Trophoblast cell (in vitro differentiated cells and primary cell): ENCODE data around the gene SRPX2.

Source experiments
- DNase-seq, 2 donors: peaks; one replicate each; pipeline ENCODE4 v3.0.0-alpha.2; 2016
- H2AFZ ChIP-seq: 2 replicates; pipeline ENCODE4 v1.6.1; 2013; ENCODE audit warnings: low read length, moderate library complexity, mild to moderate bottlenecking; ENCODE audit not compliant: insufficient read depth, poor library complexity
- H2AK5ac ChIP-seq: 2 replicates; pipeline ENCODE4 v1.6.1; 2013; ENCODE audit warnings: mild to moderate bottlenecking, low read length
- H2BK120ac ChIP-seq: 2 replicates; pipeline ENCODE4 v1.6.1; 2013; ENCODE audit warnings: low read length, mild to moderate bottlenecking, moderate library complexity; ENCODE audit not compliant: insufficient read depth, poor library complexity
- H2BK12ac ChIP-seq: 2 replicates; pipeline ENCODE4 v1.6.1; 2013; ENCODE audit warnings: mild to moderate bottlenecking, low read length, moderate library complexity
- H2BK5ac ChIP-seq: 2 replicates; pipeline ENCODE4 v1.6.1; 2013; ENCODE audit warnings: low read length, low read depth, moderate library complexity, mild to moderate bottlenecking; ENCODE audit not compliant: poor library complexity
- H3K14ac ChIP-seq: 2 replicates; pipeline ENCODE4 v1.6.1; 2013; ENCODE audit warnings: mild to moderate bottlenecking, low read length
- H3K18ac ChIP-seq: 2 replicates; pipeline ENCODE4 v1.6.1; 2013; ENCODE audit warnings: mild to moderate bottlenecking, low read length
- H3K23ac ChIP-seq: 2 replicates; pipeline ENCODE4 v1.6.1; 2013; ENCODE audit warnings: low read length
- H3K27ac ChIP-seq: 2 replicates; pipeline ENCODE4 v1.5.1; 2013; ENCODE audit warnings: low read depth, mild to moderate bottlenecking, inconsistent platforms, low read length, moderate library complexity
- H3K27me3 ChIP-seq: 2 replicates; pipeline ENCODE4 v1.6.1; 2013; ENCODE audit warnings: inconsistent platforms, mild to moderate bottlenecking, low read length, moderate library complexity; ENCODE audit not compliant: insufficient read depth
- H3K36me3 ChIP-seq, 2 experiments: 1 replicate in 1 of 2; 2 replicates in 1 of 2; pipeline ENCODE4 v1.6.1; 2013; ENCODE audit warnings: low read length in 2 of 2, mild to moderate bottlenecking in 2 of 2, moderate library complexity in 1 of 2; ENCODE audit not compliant: insufficient read depth in 2 of 2, control insufficient read depth in 1 of 2
- H3K4ac ChIP-seq: 2 replicates; pipeline ENCODE4 v1.6.1; 2013; ENCODE audit warnings: low read depth, mild to moderate bottlenecking, low read length, moderate library complexity
- H3K4me1 ChIP-seq, 2 experiments: 1 replicate in 1 of 2; 2 replicates in 1 of 2; pipeline ENCODE4 v1.6.1; 2013; ENCODE audit warnings: low read length in 2 of 2, mild to moderate bottlenecking in 2 of 2, moderate library complexity in 1 of 2; ENCODE audit not compliant: insufficient read depth in 2 of 2, control insufficient read depth in 1 of 2
- H3K4me2 ChIP-seq: 2 replicates; pipeline ENCODE4 v1.6.1; 2013; ENCODE audit warnings: inconsistent platforms, mild to moderate bottlenecking, low read length, moderate library complexity
- H3K4me3 ChIP-seq: 2 replicates; pipeline ENCODE4 v1.5.1; 2013; ENCODE audit warnings: mild to moderate bottlenecking, low read depth, low read length, inconsistent platforms
- H3K79me1 ChIP-seq: one replicate; pipeline ENCODE4 v1.6.1; 2013; ENCODE audit warnings: low read length
- H3K79me2 ChIP-seq: 2 replicates; pipeline ENCODE4 v1.6.1; 2013; ENCODE audit warnings: low read length, mild to moderate bottlenecking; ENCODE audit not compliant: control insufficient read depth, insufficient read depth, poor library complexity
- H3K9ac ChIP-seq: 2 replicates; pipeline ENCODE4 v1.6.1; 2013; ENCODE audit warnings: mild to moderate bottlenecking, low read length
- H3K9me3 ChIP-seq: 2 replicates; pipeline ENCODE4 v1.6.1; 2013; ENCODE audit warnings: low read depth, mild to moderate bottlenecking, control low read depth, inconsistent platforms, low read length; ENCODE audit not compliant: insufficient read depth
- H4K12ac ChIP-seq: 2 replicates; pipeline ENCODE4 v1.6.1; 2013; ENCODE audit warnings: low read depth, mild to moderate bottlenecking, low read length, moderate library complexity
- H4K8ac ChIP-seq: 2 replicates; pipeline ENCODE4 v1.6.1; 2013; ENCODE audit warnings: low read depth, mild to moderate bottlenecking, low read length, moderate library complexity
- H4K91ac ChIP-seq: one replicate; pipeline ENCODE4 v1.6.1; 2013; ENCODE audit warnings: low read depth, mild to moderate bottlenecking, low read length, moderate library complexity
- WGBS: extraction: QIAGEN DNeasy Blood & Tissue Kit; methylation state at CpG from one replicate; pipeline ENCODE4 v1.1.7; 2013; ENCODE audit warnings: missing lambda C conversion rate; ENCODE audit not compliant: insufficient read length, insufficient coverage; ENCODE audit errors: extremely low coverage; 5-methylcytosine and 5-hydroxymethylcytosine counted together

Gene SRPX2

DNA sequence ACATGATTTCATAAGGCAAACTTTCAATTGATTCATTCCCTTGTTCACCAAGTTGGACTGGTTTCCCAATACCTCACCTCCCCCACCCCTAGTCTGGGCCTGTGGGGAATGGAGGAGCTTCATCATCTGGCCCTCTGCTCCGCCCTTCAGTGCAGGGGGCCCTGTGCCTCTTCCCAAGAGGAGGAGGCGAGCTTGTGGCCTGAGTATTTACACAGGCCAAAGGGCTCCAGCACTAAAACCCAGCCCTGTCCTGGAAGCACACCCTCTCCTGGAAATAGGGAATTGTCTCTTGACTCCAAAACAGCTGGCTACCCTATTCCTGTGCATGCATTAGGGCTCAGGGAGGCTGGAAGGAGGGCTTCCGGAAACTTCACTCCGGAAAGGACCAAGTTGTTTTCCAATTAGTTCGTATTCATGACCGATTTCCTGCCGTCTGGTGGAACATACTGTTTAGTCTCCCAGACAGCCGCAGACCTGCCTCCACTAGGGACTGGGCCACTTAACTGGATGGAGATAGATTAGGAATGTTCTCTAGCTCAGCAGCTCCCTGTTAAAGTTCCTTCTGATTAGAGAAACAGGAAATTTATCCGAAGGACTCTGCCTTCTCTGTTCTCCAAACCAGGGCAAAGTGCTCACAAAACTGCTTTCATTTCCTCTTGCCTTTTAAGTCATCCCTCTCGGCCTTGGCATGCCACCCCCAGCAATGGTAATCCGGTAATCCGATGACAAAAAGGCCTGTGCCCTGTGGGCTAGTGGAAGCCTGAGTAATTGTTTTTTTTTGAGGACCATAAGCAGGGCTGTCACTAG lies 5.8 kb downstream of the SRPX2 start:
- Histone ChIP-seq H3K79me2 (no peaks in the 10 kb centered on the region), H3K4me3 (no peak overlapping the region), H2AFZ (no peak overlapping the region), H2BK120ac (no peak overlapping the region), H3K4me2 (no peak overlapping the region), H4K91ac (no peak overlapping the region), H3K4me1 (peaks cover 3 to 7% of the 10 kb centered on the region in 2 experiments), H3K4ac (no peak overlapping the region), H2BK12ac (no peak overlapping the region), H3K18ac (no peak overlapping the region), H3K14ac (no peak overlapping the region), H3K79me1 (no peaks in the 10 kb centered on the region), H2AK5ac (no peak overlapping the region), H4K12ac (no peak overlapping the region), H4K8ac (no peak overlapping the region), H2BK5ac (no peak overlapping the region), H3K9ac (no peak overlapping the region), H3K36me3 (no peaks in the 10 kb centered on the region), H3K9me3 (no peaks in the 10 kb centered on the region), H3K23ac (no peak overlapping the region), H3K27me3 (no peaks in the 10 kb centered on the region), H3K27ac (peak overlapping the region; percentile 21)
- peak in 1 of 2 donors; percentile 48 for DNase-seq
- no CpG with 5 or more reads among the region's 12 CpGs for WGBS

DNA sequence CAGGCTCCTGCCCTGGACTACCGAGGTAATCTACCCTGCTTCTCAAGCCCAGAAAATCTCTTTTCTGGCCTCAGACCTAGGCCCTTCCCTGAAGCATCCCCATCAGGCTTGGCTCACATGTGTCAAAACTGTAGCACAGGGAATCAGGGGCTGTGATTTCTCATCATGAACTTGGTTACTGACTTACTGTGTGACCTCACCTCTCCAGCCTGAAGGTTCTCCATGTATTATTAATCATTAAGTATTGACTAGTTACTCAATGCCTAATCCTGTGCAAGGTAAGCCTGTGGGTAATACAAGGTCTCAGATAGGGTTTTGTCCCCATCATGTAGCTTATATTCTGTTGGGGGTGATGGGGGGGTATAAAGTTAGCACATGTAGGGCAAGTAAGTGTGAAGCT lies 6.8 kb downstream of the SRPX2 start:
- Histone ChIP-seq H3K79me2 (no peaks in the 10 kb centered on the region), H3K79me1 (no peaks in the 10 kb centered on the region), H2BK5ac (no peak overlapping the region), H3K36me3 (no peaks in the 10 kb centered on the region), H3K14ac (no peak overlapping the region), H4K91ac (no peak overlapping the region), H2BK120ac (no peak overlapping the region), H2AK5ac (no peak overlapping the region), H3K4me2 (no peak overlapping the region), H3K4me1 (peaks cover 3 to 7% of the 10 kb centered on the region in 2 experiments), H3K23ac (no peak overlapping the region), H4K8ac (no peak overlapping the region), H3K18ac (no peak overlapping the region), H2AFZ (no peak overlapping the region), H3K9ac (no peak overlapping the region), H3K9me3 (no peaks in the 10 kb centered on the region), H3K4ac (no peak overlapping the region), H3K4me3 (no peak overlapping the region), H2BK12ac (no peak overlapping the region), H3K27ac (no peak overlapping the region), H3K27me3 (no peaks in the 10 kb centered on the region), H4K12ac (no peak overlapping the region)
- DNase-seq = no peak
- WGBS = no CpG with 5 or more reads among the region's 1 CpG

DNA sequence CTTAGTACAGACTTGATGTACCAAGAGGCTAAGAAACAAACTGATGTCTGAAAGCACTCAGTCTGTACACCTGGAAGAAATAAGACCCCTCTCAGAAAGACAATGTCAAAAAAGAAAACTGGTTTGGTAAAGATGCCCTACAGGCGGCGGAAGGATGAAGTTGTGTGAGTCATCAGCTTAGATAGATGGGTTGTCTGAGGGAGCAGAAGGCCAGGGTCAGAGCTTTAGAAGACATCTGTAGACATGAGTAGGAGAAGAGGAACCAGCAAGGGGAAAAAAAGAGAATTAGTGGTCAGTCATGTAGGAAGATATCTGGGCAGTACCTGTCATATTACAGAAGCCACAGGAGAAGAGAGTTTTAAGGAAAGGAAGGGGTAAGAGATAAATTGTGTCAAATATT lies 8.3 kb downstream of the SRPX2 start:
- no peak overlapping the region for H3K9ac ChIP-seq
- H3K27me3 ChIP-seq = no peaks in the 10 kb centered on the region
- no peaks in the 10 kb centered on the region for H3K79me1 ChIP-seq
- H2AFZ ChIP-seq = no peak overlapping the region
- H3K18ac ChIP-seq = no peak overlapping the region
- no peak overlapping the region for H3K4me2 ChIP-seq
- H2BK120ac ChIP-seq = no peak overlapping the region
- no peaks in the 10 kb centered on the region for H3K79me2 ChIP-seq
- H3K36me3 ChIP-seq = no peaks in the 10 kb centered on the region
- no peak overlapping the region for H3K4ac ChIP-seq
- no peak overlapping the region for H3K14ac ChIP-seq
- no peak for DNase-seq
- H4K8ac ChIP-seq = no peak overlapping the region
- H3K27ac ChIP-seq = no peak overlapping the region
- H3K4me3 ChIP-seq = no peak overlapping the region
- H3K9me3 ChIP-seq = no peaks in the 10 kb centered on the region
- H2BK5ac ChIP-seq = no peak overlapping the region
- H3K4me1 ChIP-seq = peaks cover 3% of the 10 kb centered on the region in 2 experiments
- no peak overlapping the region for H2AK5ac ChIP-seq
- H4K91ac ChIP-seq = no peak overlapping the region
- no peak overlapping the region for H4K12ac ChIP-seq
- whole genome bisulfite sequencing = no CpG with 5 or more reads among the region's 2 CpGs
- no peak overlapping the region for H3K23ac ChIP-seq
- no peak overlapping the region for H2BK12ac ChIP-seq

DNA sequence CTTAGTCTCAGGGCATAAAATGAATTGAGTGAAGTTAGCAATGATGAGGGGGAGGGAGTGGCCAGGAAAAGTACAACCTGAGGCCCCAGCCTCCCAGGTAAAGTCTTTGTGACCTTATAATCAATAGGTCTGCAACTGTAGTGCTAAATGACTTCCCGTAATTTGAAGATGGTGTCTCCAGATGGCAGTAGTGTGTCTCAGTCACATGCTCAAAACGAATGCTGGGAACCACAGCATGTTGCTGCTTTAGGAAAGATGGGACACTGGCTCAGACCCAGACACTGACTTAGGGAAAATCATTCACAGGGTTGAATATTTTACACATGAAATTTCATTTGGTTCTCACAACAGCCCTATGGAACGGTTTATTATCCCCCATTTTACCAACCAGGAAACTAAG lies 10.3 kb downstream of the SRPX2 start:
- no peak overlapping the region for H3K4me3 ChIP-seq
- no peak overlapping the region for H2AK5ac ChIP-seq
- no peak overlapping the region for H3K27ac ChIP-seq
- no peaks in the 10 kb centered on the region for H3K36me3 ChIP-seq
- no peak overlapping the region for H2AFZ ChIP-seq
- no peak overlapping the region for H3K4me2 ChIP-seq
- H3K9me3 ChIP-seq = no peaks in the 10 kb centered on the region
- H4K91ac ChIP-seq = no peak overlapping the region
- no peak overlapping the region for H3K4ac ChIP-seq
- H3K79me2 ChIP-seq = no peaks in the 10 kb centered on the region
- no peak overlapping the region for H4K12ac ChIP-seq
- no peak overlapping the region for H3K9ac ChIP-seq
- no peaks in the 10 kb centered on the region for H3K27me3 ChIP-seq
- H2BK5ac ChIP-seq = no peak overlapping the region
- WGBS = no CpG with 5 or more reads among the region's 3 CpGs
- no peak overlapping the region for H3K18ac ChIP-seq
- DNase-seq = peak in 1 of 2 donors; percentile 18
- H3K23ac ChIP-seq = no peak overlapping the region
- no peak overlapping the region for H4K8ac ChIP-seq
- H2BK120ac ChIP-seq = no peak overlapping the region
- no peak overlapping the region for H3K14ac ChIP-seq
- no peaks in the 10 kb centered on the region for H3K79me1 ChIP-seq
- H2BK12ac ChIP-seq = no peak overlapping the region
- H3K4me1 ChIP-seq = peaks cover 3% of the 10 kb centered on the region in 2 experiments
